NCI-H226 (cell line): ENCODE data around the gene GCGR.

ENCODE experiments used
- DNase-seq: peaks from one replicate; pipeline ENCODE4 v3.0.0-alpha.2; 2015

Gene GCGR

GRCh38 chr17:81803728-81804558 is at the start of gene GCGR:
Gene GCGR (plus strand): TSS chr17:81804150. CDS start chr17:81809019, 4,869 bp downstream.
- DNase-seq: no peak

- no peak for DNase-seq
Measured at GRCh38 chr17:81792675-81793615, 11.0 kb upstream of the GCGR start.

- no peak for DNase-seq
Measured at GRCh38 chr17:81794074-81794476, 9.9 kb upstream of the GCGR start.

- peak; percentile 31 for DNase-seq
Measured at GRCh38 chr17:81794509-81794908, 9.4 kb upstream of the GCGR start.

- no peak for DNase-seq
Measured at GRCh38 chr17:81801327-81801726, 2.6 kb upstream of the GCGR start.

GRCh38 chr17:81802048-81802758 is 1.7 kb upstream of the GCGR start:
- DNase-seq: no peak

GRCh38 chr17:81802856-81803643 is 900 bp upstream of the GCGR start:
- DNase-seq: no peak

GRCh38 chr17:81804559-81805399 is 829 bp downstream of the GCGR start:
- DNase-seq: no peak

GRCh38 chr17:81805707-81806460 is 1.9 kb downstream of the GCGR start:
- no peak for DNase-seq

GRCh38 chr17:81806461-81807209 is 2.7 kb downstream of the GCGR start:
- DNase-seq: no peak

- no peak for DNase-seq
Measured at GRCh38 chr17:81807210-81807719, 3.3 kb downstream of the GCGR start.

GRCh38 chr17:81807839-81808238 is 3.9 kb downstream of the GCGR start:
- DNase-seq: no peak

- no peak for DNase-seq
Measured at GRCh38 chr17:81808778-81809555, 5.0 kb downstream of the GCGR start.

- DNase-seq: no peak
Measured at GRCh38 chr17:81809556-81809998, 5.6 kb downstream of the GCGR start.

GRCh38 chr17:81810476-81810875 is 6.5 kb downstream of the GCGR start:
- DNase-seq: no peak

- no peak for DNase-seq
Measured at GRCh38 chr17:81810892-81811704, 7.1 kb downstream of the GCGR start.

- no peak for DNase-seq
Measured at GRCh38 chr17:81811705-81812570, 8.0 kb downstream of the GCGR start.
